GM12874 (cell line): ENCODE data around the gene TMEM163.

ENCODE experiments used
- TF ChIP-seq, protein P1 (sequence below): IDR thresholded peaks from 2 replicates; pipeline ENCODE4 v1.5.1; 2011; ENCODE audit warnings: low read depth, mild to moderate bottlenecking, control low read depth, low read length, moderate library complexity; ENCODE audit not compliant: insufficient read depth

The TMEM163 gene

DNA sequence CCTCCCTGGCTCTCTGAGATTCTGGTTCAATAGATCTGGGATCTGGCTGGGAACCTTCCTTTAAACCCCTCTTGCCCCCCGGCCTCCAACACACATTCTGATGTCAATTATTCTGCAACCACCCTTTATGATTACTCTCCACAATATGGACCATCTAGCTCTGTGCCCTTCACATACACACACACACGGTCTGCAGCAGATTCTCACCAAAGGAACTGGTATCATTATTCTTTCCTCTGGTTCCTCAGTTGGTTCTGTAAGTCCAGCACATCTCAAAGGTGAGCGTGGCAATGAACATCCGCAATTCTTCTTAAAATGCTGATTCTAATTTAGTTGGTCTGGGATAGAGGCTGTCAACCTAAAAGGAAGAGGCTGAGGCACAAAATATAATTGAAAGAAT is 2.8 kb upstream of the TMEM163 start:
- TF ChIP-seq, protein P1, sequence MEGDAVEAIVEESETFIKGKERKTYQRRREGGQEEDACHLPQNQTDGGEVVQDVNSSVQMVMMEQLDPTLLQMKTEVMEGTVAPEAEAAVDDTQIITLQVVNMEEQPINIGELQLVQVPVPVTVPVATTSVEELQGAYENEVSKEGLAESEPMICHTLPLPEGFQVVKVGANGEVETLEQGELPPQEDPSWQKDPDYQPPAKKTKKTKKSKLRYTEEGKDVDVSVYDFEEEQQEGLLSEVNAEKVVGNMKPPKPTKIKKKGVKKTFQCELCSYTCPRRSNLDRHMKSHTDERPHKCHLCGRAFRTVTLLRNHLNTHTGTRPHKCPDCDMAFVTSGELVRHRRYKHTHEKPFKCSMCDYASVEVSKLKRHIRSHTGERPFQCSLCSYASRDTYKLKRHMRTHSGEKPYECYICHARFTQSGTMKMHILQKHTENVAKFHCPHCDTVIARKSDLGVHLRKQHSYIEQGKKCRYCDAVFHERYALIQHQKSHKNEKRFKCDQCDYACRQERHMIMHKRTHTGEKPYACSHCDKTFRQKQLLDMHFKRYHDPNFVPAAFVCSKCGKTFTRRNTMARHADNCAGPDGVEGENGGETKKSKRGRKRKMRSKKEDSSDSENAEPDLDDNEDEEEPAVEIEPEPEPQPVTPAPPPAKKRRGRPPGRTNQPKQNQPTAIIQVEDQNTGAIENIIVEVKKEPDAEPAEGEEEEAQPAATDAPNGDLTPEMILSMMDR: no peak

DNA sequence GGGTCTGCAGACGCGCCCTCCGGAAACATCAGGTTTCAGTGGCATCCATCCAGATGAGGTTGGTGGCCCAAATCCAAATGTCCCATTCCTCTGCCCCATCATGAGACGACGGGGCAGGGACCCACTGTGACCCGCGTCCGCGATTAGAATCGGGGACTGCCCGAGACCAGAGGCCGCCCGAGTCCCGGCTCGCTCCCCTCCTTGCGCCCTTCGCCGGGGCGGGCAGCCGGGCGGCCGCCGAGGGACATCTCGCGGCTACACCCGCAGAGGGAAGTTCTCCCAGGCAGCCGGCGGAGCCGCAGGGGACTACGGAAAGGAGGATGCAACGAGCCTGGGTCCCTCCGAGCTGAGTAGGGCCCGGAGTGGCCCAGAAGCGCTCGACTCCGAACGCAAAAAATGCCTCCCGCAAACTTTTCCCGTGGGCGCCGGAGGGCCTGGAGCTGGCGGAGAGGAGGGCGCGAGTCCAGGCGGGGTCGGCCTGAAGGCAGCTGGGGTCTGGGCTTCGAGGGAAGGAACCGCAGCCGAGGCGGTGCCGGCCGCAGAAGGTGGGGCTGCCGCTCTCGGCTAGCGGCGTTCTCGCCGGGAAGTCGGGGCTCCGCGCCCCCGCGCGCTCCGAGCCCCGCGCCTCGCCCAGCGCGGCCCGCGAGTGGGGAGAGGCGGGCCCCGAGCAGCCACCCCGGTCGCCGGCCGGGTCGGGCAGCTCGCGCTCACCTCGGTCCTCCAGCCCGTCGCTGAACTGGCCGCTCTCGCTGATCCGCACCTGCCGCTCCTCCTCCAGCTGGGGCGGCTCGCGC is 580 bp downstream of the TMEM163 start:
- TF ChIP-seq, protein P1: no peak

DNA sequence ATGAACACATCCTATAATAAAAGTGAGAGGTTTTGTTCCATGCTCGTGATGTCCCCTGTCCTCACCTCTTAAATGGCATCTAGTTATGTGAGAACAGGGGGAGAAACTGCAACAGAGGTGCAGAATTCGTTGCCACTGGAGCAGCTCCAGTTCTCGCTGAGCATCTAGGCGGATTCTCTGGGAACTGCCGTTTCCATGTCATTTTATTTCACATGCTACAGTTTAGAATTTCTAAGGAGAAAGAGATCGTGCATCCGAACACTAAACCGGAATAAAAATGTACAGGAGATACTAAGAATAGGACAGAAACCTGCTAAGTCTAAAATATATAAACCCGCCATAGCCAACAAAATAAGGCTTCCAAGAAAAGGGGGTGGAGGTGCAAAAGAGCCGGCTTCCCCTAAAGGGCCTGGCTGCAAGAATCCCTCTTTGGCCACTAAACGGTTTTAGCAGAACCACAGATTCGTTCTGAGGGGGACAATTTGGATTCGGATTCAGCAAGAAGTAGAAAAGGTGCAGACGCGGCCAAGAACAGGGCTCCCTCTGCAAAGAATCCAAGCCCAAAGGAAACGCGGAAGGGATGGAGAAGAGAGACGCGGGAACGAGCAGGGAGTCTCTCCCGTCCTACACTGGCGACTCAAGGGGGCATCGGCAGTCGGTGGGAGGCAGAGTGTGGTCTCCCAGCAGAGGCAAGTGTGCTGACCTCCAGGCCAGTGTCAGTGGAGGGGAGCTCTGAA is 1.3 kb downstream of the TMEM163 start:
- TF ChIP-seq, protein P1: no peak

DNA sequence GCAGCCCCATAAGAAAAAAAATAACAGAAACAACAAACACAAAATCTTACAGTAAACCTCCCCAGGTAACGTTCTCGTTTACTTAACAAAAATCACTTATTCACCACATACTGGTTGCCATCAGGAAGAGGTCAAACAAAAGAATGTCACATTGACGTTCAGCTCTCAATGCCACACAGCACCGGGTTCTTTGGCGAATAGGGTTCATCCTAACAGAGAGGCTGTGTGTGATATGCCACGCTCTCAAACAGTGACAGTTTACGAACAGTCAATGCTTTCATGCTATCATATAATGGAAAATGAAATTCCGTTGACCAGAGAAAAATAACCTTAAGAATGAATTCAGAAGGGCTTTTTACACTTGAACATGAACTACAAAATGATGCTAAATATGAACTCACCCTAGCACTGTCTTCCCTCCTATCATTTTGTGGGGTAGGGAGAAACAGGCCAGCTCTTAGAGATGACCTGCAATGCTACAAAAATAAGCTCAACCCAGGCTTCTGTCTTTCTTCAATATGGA is 2.0 kb downstream of the TMEM163 start:
- TF ChIP-seq, protein P1: no peak

DNA sequence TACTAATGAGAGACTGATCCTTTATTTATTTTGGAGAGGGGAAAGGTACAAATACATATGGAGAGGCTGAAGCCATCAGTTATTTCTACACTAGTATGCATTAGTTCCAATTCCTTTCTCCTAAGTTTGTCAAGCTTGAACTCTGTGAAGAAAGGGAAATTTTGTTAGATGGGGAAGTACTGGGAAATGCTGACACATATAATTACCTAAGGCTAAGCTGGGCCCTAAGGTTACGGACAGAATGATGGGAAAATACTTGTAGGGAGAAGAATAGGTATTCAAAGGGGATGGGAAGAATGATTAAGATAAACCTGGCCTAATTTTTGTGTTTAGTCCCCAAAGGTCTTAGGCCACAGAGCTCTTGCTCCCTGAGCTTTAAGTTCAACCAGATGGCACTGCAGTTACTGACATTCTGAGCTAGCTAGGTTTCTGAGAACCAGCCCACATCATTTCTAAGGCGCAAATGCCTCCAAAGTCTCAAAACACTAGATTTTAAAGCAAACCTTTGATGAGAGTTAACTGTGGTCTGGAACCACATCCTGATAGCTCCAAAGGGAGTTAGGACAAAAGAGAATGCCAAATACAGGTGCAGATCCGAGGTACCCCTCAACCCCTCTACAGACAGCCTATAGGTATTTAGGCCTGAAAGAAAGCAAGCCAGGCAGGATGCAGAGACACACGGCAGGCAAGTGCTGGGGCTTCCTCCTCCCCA is 2.7 kb downstream of the TMEM163 start:
- TF ChIP-seq, protein P1: no peak

DNA sequence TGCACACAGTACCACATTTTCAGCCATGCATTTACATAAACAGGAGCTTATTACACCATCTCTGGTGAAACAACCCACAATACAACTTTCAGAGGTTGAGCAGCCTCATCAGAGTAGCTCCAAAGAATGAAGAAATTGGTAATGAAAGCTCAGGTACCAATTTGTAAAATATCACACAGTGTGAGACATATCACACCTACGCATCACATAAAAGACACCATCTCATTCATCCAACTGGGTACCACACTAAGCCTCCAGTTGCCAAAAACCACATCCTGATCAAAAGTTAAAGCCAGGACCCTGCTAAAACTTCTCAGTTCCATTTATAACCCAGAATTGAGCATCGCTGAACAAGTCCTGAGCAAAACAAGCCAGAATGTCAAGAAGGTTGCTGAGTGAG is 4.6 kb downstream of the TMEM163 start:
- TF ChIP-seq, protein P1: no peak

DNA sequence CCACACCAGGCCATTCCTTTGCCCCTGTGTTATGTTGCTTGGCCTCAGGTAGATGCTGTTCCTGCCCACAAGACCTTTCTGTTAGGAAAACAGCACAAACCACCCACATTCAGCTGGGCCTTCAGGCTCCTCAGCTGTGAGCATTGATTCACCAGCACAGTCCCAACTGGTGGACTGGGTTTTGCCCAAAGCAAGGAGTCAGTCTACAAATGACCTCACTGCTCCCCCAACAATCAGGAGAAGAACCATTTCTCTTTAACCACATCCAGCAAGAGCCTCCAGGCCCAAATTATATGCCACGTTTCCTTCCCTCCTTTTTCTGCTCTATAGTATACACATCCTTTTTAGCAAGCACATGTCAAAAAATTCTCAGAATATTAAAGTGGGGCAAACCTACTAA is 5.2 kb downstream of the TMEM163 start:
- TF ChIP-seq, protein P1: no peak
